SK-MEL-5 (cell line): ENCODE measurements around the gene NACC2. TPM values are rescaled to one million over a fixed set of nuclear protein-coding genes. Genes with fewer than 3 reads are reported as not detected.
"Not testable (repeated sequence)": the region's sequence is repeated elsewhere in the genome, so short reads cannot be mapped to it uniquely, and the experiment has no call there.

Source experiments
- DNase-seq: peaks from one replicate; pipeline ENCODE4 v3.0.0-alpha.2; 2016; ENCODE audit warnings: low read depth, low spot score
- in situ Hi-C: cut with HindIII; loops from 2 replicates; pipeline ENCODE4 v1.10.0; 2016; ENCODE audit warnings: low sequenced_read_pairs, high pct_unique_total_duplicates, low pct_unique_long_range_greater_than_20kb
- total RNA-seq: library from RNA; depleted of rRNA; stranded (reverse); fragments of >200 nt; shearing (Covaris generic); gene quantifications from 2 replicates; pipeline ENCODE4 v1.2.3, GENCODE V29; 2014

The NACC2 gene
- total RNA-seq, 1 experiment from 2014 or later, result 38.2 TPM

DNA sequence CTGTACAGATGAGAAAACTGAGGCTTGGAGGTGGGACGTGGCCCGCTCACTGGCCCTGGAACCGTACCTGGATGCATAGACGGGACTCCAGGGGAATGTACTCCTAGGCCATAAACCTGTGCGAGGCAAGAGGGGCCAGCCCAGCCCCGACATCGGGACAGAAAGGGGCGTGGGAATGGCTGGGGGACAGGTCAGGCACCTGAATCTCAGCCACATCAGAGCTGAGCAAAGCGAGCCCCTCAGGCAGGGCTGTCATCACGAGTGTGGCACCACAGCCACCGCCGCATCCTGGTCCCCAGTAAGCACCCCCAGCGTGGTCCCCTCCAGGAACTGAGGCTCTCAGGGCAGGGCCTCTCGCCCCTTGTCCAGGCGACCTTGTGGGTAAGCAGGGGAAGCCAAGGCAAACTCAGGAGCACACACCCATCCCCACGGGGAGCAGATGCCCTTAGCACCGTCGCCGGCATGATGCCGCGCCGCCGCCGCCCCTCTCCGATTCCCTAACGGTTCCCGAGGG is 16.5 kb downstream of the NACC2 start:
- DNase-seq, result no peak
- in situ Hi-C loops, result no loop called here

DNA sequence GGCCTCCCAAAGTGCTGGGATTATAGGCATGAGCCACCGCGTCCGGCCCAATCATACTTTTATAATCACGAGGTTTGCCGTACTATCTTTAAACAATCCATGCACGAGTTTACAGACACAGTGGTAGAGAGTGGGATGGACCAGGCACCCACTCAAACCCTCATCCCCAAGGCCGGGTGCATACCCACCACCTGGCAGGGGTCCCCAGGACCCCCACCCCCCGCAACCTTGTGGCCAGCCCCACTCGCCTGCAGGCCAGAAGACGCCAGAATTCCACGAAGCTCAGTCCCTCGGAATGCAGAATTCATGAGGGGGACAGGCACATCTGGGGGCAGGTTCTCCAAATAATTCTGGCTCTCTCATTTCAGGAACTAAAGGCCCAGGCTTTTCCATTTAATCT is 17.1 kb downstream of the NACC2 start:
- in situ Hi-C loops, result no loop called here
- no peak for DNase-seq

DNA sequence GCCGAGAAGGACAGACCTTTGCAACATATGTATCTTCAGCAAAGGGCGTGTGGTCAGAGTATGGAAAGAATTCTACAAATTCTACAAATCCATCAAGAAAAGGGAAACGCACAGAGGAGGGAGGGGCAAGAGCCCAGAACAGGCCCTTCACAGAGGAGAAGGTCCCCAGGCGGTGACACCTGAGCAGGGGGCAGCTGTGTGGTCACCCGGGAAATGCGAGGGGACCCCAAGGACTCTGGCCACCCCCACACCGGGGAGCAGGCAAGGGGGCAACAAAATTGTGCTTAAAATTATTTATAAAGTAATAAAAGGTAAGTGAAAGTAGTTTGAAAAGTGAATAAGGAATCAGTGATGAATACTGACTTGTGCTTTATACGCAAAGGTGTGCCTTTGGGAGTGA is 17.6 kb downstream of the NACC2 start:
- no peak for DNase-seq
- in situ Hi-C loops, result no loop called here

DNA sequence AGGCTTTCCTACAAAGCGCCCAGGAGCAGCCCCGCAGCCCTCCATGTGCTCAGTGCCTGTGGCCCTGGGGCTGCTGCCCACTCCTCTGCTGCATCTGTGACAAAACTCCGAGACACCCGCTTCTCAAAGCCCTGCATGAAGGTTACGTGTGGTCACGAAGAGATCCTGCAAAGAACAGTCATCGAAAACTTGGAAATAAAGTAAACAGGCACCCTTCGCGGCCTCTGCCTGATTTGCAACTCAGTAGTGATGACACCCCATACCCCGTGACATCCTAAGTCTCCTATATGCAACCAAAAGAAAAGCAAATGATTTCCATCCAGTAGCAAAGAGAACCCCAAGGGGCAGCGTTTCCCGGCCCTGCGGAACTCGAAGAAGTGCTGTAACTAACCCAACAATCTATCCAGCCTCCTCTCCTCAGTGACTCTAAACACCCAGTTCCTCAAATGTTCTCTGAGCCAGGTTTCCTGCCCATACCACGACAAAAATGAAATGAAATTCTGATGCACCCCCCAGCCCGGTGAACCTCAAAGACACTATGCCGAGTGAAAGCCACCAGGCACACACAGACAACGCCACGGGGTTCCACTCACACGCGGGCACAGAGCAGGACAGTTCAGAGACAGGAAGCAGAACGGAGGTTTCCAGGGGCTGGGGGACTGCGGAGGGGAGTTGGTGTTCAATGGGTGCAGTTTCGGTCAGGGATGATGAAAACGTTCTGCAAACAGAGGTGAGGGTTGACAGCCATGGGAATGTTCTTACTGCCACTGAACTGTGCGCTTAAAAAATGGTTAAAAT is 19.0 kb downstream of the NACC2 start:
- in situ Hi-C loops, result no loop called here
- no peak for DNase-seq

DNA sequence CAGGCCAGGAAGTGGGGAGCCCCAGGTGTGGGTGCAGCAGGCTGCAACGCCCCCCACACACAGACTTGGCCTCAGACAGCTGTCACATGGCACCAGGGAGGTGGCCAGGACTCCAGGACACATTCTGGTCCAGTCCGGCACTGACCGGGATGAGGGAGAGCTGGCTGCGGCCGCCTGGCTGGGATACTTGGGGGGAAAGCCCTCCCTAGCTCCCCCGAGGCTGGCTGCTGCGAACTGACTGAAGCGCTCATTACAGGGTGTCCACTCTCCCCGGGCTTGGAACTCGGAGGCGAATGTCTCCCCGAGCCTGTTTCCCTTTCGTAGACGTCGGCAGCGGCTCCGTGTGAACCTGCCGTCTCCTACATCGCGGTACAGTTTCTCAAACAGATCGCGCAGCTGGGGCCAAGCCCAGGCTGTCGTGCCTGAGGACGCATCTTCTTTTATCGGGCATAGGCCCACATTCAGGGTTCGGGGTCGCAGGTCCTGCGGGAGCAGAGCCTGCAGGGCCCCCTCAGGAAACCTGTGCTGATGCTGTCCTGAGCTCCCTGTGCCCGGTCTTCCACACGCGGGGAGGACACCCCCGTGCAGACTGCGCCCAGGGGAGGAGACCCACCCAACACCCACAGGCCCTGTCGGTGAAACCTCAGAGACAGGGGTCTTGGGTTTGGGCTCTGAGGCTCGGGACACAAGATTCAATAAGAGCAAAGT is 19.8 kb downstream of the NACC2 start:
- in situ Hi-C loops, result no loop called here

DNA sequence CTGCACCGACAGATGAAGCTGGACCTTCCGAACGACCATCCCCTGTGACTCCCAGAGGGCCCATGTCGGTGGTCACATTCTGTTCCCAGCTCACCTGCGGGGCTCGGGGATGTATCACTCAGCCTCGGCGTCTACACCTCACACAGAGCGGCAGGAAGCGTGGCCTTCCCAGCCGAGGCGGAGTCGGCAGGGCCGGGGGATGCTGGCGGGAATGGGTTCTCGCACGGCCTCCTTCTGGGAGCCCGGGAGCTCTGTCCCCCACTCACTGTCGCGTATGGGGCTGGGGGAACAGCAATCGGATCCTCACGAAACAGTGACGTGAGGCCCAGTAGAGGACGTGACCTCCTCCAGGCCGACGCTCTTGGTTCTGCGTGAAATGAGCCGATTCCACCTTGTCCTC is 20.4 kb downstream of the NACC2 start:
- in situ Hi-C loops, result no loop called here

More for the DNA sequence above, 19.8 kb downstream of the NACC2 start:
- no peak for DNase-seq

DNA sequence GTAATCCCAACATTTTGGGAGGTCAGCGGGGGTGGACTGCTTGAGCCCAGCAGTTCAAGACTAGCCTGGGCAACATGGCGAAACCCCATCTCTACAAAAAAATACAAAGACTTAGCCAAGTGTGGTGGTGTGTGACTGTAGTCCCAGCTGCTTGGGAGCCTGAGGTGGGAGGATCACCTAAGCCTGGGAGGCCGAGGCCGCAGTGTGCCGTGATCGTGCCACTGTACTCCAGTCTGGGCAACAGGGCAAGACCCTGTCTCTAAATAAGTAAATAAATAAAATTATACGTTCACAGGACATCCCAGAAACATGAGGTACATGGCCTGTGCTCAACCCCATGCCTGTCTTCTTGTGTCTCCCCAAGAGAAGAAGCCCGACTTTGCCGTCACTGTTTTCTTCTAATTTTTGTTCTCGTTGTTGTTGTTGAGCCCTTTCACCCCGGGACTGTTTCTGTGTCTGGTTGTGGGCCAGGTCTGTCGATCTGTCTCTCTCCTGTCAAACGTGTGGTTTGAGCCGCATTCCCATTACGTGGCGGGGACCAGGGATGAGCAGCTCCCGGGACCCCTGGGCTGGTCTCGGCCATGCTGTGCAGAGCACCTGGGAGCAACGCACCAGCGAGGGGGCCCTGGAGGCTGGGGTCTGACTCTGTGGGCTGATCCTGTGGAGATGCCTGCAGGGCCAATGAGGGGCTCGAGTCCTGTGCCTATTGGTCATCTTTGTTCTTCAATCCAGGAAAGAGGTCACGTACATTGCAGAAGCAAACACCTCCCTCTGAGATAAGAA is 32.2 kb downstream of the NACC2 start:
- DNase-seq, result no peak
- in situ Hi-C loops, result no loop called here

More for the DNA sequence above, 20.4 kb downstream of the NACC2 start:
- no peak for DNase-seq

DNA sequence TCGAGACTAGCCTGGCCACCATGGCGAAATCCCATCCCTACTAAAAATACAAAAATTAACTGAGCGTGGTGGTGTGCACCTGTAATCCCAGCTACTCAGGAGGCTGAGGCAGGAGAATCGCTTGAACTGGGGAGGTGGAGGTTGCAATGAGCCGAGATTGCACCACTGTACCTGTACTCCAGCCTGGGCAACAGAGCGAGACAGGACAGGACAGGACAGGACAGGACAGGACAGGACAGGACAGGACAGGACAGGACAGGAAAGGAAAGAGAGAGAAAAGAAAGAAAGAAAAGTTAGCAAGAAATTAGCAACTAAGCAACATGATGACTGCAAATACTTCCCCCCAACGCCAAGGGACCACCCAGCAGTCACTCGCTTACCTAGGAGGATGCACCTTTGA is 33.2 kb downstream of the NACC2 start:
- DNase-seq, in situ Hi-C loops: not testable (repeated sequence)

DNA sequence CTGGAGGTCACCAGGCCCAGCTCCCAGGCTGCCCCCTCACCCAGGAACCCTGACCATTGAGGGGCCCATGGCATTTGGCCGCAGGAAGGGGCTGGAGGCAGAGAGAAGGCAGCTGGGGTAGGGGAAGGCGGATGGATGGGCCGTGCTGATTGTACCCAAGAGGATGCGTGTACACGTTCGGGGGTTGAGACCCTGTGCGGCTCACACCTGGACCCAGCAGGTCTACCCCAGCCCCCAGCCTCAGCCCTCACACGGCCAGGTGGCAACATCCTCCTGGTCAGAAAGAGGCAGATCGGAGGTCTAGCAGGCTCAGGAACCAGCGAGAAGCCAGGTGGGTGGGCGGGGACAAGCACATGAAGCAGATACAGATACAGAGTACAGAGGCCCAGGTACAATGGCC is 33.7 kb downstream of the NACC2 start:
- in situ Hi-C loops, result no loop called here
- DNase-seq, result no peak

DNA sequence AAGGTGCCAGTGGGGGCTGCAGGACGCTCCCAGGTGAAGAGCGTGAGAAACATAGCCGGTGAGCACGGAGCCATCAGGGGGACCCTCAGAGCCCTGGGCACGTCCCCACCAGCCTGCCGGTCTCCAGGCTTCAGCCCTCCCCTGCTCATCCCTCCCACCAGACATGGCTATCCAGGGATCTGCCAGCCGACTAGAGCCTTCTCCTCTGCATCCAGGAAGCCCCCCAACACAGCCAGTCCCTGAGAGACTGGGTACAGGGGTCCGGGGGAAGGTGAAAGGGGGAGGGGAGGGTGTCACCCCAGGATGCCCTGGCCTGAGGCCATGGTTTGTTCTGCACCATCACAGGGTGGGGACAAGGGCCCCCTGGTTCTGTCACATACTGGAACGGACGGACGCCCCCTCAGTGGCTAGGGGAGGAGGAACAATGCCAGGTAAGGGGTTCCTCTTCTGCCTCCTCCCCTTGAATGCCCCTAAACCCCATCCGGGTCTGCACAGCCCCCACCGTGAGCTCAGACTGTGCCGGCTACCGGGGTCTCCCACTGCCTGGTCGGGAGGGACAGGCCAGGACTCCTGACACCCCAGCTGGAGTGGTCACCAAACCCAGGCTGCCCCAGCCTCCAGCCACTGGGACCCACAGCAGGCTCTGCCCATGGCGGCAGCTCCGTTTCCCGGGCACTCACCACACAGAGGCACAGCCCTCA is 34.3 kb downstream of the NACC2 start:
- in situ Hi-C loops, result no loop called here
- DNase-seq, result no peak

DNA sequence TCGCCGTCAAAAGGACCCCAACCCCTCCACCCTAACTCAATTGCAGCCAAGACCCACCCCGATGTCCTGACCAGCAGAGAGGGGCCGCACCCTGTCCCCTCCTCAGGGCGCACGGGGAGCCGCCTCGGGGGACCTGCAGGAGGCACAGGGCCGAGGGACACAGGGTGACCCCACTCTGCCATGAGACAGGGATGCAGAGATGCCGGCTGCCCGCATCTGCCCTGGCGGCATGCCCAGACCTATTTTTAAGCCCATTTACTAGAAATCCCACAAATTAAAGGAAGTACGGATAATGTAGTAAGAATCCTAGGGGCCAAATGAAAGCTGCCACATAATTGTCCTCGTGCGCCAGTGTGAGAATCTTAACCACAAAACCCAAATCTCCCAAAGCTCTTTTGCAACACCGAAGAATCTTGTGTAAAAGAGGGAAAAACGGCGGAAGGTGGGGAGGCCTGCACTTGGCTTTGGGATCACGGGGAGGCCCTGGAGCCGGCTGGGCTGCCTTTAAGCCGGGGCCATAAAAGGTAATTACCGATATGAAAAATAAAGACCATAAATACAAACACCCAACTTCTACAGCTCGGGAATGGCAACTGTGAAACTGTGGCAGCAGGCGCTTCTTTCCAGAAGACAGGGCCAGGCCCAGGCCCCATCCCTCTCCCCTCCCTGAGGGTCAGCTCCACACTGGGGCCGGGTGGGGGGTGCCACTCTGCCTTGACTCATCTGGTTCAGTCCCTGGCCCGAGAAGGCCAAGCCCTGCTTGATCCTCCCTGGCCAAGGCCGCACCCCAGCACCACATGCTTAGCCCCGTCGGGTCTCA is 35.0 kb downstream of the NACC2 start:
- in situ Hi-C loops, result no loop called here

DNA sequence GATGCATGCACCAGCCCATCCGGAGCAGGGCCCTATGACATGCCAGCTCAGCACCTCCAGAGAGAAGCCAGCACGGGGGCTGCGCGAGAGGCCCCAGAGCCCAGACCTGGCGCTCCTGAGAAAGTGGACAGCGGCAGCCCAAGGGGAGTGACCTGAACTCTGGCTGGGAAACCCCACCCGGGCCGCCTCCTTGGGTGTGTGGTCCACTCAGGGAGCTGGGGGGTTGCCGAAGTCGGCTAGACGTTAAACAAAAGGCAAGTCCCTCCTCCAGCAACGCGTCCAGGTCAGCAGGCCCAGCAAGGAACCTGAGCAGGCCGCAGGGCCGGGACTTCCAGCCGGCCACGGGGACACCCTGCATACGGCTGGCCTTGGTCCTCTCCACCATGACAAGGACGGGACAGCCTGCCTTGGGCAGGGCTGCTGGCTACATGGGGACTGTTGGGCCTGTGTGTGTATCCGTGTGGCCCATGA is 35.7 kb downstream of the NACC2 start:
- in situ Hi-C loops, result no loop called here
- DNase-seq, result no peak

More for the DNA sequence above, 35.0 kb downstream of the NACC2 start:
- no peak for DNase-seq

DNA sequence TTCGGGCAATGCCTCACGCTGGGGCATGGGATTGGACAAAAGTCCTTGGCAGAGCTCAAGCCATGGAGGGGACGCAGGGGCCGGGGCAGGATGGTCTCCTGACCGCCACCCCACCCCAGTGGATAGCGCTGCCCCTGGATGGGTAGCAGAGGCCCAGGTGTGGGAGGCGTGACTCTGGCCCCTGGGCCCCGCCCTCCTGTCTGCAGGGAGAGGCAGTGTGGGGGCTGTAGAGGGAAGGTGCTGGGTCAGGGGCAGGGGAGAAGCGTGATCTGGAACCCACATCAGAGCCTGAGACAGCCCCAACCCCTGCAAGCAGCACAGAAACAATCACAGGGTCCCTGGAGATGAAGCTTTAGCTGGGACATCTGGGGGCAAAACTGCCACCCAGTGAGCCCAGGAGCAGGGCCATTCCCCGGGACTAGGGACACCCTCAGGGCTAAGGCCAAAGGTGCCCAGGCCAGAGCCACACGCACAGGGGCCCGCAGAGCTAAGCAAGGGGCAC is 36.2 kb downstream of the NACC2 start:
- in situ Hi-C loops, result no loop called here
- no peak for DNase-seq

DNA sequence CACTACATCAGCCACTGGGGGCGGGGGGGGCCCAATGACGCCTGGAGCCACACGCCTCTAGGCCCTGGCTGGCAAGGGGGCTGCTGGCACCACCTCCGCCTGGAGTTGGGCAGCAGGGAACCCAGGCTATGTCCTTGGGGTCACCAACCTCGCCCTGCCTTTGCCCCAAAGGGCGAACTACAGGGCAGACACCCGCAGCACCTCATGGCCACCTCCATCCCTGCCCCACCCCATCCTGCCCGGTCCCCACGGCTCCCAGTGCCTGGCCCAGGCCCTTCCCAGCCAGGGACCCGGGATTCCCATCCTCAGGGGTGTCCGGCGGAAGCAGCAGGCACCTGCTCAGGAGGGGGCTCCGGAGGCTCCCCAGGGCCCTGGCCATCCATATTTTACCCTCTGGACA is 37.0 kb downstream of the NACC2 start:
- in situ Hi-C loops, result no loop called here
- DNase-seq, result no peak

DNA sequence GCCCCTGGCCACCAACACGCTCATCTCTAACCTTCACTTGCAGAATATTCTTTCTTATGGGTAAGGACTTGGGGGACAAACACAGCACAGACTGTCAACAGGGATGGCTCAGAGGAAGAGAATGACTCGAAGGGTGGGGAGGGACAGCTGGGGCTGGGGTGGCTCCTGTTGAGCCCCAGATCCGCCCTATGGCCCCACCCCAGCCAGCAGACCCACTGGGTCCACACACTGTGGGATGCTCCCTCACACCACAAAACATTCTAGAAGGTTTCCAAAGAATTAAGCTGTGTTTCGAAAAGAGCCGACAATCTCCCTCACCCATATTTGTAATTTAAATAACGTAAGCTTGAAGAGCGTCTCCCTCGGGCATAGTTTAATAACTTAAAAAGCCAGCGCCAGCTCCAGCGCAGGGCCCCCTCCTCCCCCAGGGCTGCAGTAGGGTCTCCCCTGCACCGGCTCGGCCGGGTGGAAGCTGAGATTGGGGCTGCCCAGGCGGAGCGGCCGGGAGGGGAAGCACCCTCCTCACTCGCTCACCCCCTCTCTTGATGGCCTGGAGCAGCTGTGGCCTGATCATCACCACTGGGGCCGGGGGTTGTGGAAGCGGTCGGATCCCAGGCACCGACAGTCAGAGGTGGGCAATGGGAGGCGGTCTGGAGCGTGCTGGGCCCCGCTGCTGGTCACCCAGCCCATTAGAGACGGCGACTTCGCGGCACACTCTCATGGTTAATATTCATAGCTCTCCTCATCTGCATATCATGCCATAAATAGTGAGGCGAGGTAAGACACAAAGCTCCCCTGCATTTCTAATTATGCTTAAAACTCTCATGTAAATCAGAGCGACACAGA is 37.6 kb downstream of the NACC2 start:
- in situ Hi-C loops, result no loop called here
- DNase-seq, result no peak
